ENCODE data around the gene SLC22A12. TPM values are rescaled to one million over a fixed set of nuclear protein-coding genes. Genes with fewer than 3 reads are reported as not detected.

Gene SLC22A12
- polyA plus RNA-seq, 1 experiment: not detected

GRCh38 chr11:64556721-64557250 is 34.2 kb upstream of the SLC22A12 start:
- no peak for TF ChIP-seq CTCF (IDR thresholded peaks at IDR 0.05; ENCODE audit: insufficient read depth, low read depth, low read length)
- POLR2A ChIA-PET: no interaction called here
- CTCF ChIA-PET: interaction anchor here (3.4 kb wide), 1 partner anchor 96 kb away, joined by 14 read pairs; no protein-coding TSS in a partner anchor
- no peaks in the 10 kb centered on the region for H3K36me3 ChIP-seq (ENCODE audit: control insufficient read depth, insufficient read depth, low read length)
- no peak for DNase-seq (ENCODE audit: low read depth)
- peaks cover 4% of the 10 kb centered on the region; the same call in 1 of the 2 replicates for H3K27me3 ChIP-seq (ENCODE audit: control insufficient read depth, insufficient read depth, low read length)
- no peak overlapping the region for H3K4me3 ChIP-seq (ENCODE audit: low read depth, low read length)

DNA sequence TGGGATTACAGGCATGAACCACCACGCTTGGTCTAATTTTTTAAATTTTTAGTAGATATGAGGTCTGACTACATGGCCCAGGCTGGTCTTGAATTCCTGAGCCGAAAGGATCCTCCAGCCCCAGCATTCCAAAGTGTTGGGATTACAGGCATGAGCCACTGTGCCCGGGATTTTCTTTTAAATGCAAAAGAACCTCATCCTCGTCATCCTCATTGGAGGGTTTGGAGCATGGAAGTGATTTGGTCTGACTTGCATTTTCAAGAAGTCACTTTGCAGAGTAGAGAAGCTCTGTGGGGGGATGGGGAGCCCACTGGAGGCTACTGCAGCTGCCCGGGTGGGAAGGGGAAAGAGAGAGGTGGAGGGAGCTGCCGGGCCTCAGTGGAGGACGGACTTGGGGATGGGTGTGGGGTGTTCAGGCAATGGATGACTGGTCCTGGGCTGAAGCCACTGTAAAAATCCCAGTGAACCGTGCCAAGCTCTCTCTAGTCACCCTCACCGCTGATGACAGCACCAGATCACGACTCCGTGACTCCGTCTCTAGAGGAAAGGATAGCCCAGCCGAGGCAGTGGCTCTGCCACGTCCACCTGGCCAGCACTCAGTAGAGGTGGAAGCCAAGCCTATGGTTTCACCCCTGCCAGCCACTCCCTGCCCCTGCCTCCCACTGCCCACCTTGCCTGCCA is 32.8 kb upstream of the SLC22A12 start:
- no peak for TF ChIP-seq CTCF (IDR thresholded peaks at IDR 0.05; ENCODE audit: insufficient read depth, low read depth, low read length)
- no peak for DNase-seq (ENCODE audit: low read depth)
- CTCF ChIA-PET: interaction anchor here (0.7 to 3.4 kb wide), 4 partner anchors 63 to 109 kb away, joined by 3 to 14 read pairs (median 4); no protein-coding TSS in a partner anchor
- H3K4me3 ChIP-seq (ENCODE audit: low read depth, low read length): no peak overlapping the region
- H3K36me3 ChIP-seq (ENCODE audit: control insufficient read depth, insufficient read depth, low read length): no peaks in the 10 kb centered on the region
- POLR2A ChIA-PET: no interaction called here
- peaks cover 4% of the 10 kb centered on the region; the same call in 1 of the 2 replicates for H3K27me3 ChIP-seq (ENCODE audit: control insufficient read depth, insufficient read depth, low read length)

GRCh38 chr11:64558869-64559268 is 32.2 kb upstream of the SLC22A12 start:
- ChIA-PET POLR2A (no interaction called here), CTCF (interaction anchor here (0.7 to 3.4 kb wide), 2 partner anchors 62 to 94 kb away, joined by 3 to 14 read pairs; no protein-coding TSS in a partner anchor)
- DNase-seq (ENCODE audit: low read depth): no peak

DNA sequence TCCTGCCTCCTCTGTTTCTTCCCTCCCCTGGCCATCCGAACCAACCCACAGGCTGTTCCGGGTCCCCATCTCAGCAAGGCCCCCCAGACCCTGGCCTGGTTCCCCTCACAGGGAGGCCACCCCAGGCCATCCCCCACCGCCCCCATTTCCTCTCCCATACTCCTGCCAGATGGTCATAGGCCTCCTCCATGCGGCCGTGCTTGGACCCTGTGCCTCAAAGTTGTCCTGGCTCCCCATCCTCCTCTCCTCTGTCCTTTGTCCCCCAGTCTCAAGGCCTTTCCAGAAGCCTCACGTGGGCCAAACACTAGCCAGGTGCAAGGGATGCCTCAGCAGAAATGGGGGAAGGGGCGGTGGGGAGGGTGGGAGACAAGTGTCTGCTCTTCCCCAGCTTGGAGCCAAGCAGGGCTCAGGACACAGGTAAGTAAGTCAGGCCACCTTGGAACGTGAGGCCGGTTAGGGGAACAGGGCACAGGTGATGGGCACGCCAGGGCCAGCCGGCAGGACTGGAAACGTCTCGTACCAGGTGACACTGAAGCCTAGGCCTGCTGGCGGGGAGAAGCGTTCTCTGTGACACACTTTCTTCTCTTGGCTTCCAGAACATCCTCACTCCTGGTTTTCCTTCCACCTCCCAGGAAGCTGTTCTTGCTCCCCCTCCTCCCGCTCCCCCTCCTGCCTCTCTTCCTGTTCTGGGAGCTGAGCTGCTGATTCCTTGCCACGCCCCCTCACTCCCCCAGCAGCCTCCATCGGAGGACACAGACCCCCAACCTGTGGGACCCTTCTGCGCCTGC is 31.5 kb upstream of the SLC22A12 start:
- H3K4me3 ChIP-seq (ENCODE audit: low read depth, low read length): no peak overlapping the region
- H3K36me3 ChIP-seq (ENCODE audit: control insufficient read depth, insufficient read depth, low read length): no peaks in the 10 kb centered on the region
- TF ChIP-seq CTCF (IDR thresholded peaks at IDR 0.05; ENCODE audit: insufficient read depth, low read depth, low read length): no peak
- ChIA-PET CTCF (interaction anchor here (0.7 to 3.4 kb wide), 2 partner anchors 61 to 93 kb away, joined by 3 to 14 read pairs; no protein-coding TSS in a partner anchor), POLR2A (no interaction called here)
- DNase-seq (ENCODE audit: low read depth): no peak
- H3K27me3 ChIP-seq (ENCODE audit: control insufficient read depth, insufficient read depth, low read length): peaks cover 4% of the 10 kb centered on the region; the same call in 1 of the 2 replicates

More at GRCh38 chr11:64558869-64559268, 32.2 kb upstream of the SLC22A12 start:
- H3K27me3 ChIP-seq (ENCODE audit: control insufficient read depth, insufficient read depth, low read length): peaks cover 4% of the 10 kb centered on the region; the same call in 1 of the 2 replicates
- no peak for TF ChIP-seq CTCF (IDR thresholded peaks at IDR 0.05; ENCODE audit: insufficient read depth, low read depth, low read length)
- H3K36me3 ChIP-seq (ENCODE audit: control insufficient read depth, insufficient read depth, low read length): no peaks in the 10 kb centered on the region
- no peak overlapping the region for H3K4me3 ChIP-seq (ENCODE audit: low read depth, low read length)
